Neural crest cell (in vitro differentiated cells): ENCODE results near the gene DYNC1H1. TPM values are rescaled to one million over a fixed set of nuclear protein-coding genes. Genes with fewer than 3 reads are reported as not detected.

Experiments used
- DNase-seq: peaks from one replicate; pipeline ENCODE4 v3.0.0; 2021; ENCODE audit warnings: low read depth, mixed read lengths, low spot score
- H3K27ac Mint-ChIP-seq: one replicate; pipeline ENCODE4 v1.8.0; 2021; ENCODE audit warnings: mild to moderate bottlenecking, mixed read lengths; ENCODE audit not compliant: unreplicated experiment
- H3K27me3 Mint-ChIP-seq: 2 replicates; pipeline ENCODE4 v1.8.0; 2021; ENCODE audit warnings: low read depth, mild to moderate bottlenecking, mixed read lengths
- H3K36me3 Mint-ChIP-seq: 2 replicates; pipeline ENCODE4 v1.8.0; 2021; ENCODE audit warnings: low read depth, mild to moderate bottlenecking, mixed read lengths
- H3K4me1 Mint-ChIP-seq: 2 replicates; pipeline ENCODE4 v1.8.0; 2021; ENCODE audit warnings: mixed read lengths
- H3K4me3 Mint-ChIP-seq: one replicate; pipeline ENCODE4 v1.8.0; 2021; ENCODE audit warnings: mild to moderate bottlenecking, mixed read lengths
- H3K9me3 Mint-ChIP-seq: 2 replicates; pipeline ENCODE4 v1.8.0; 2021; ENCODE audit warnings: mixed read lengths
- CTCF ChIP-seq: fragments of 200-600 bp; sonication (generic); conservative IDR thresholded peaks from 2 replicates; pipeline ENCODE4 v1.5.0; 2021; ENCODE audit warnings: antibody characterized with exemption, mild to moderate bottlenecking
- total RNA-seq: library from RNA; stranded (reverse); gene quantifications from 2 replicates; pipeline ENCODE4 v1.2.1, GENCODE V29; 2021

DYNC1H1 gene
- total RNA-seq, 1 donor from 2014 or later = 528 TPM

DNA sequence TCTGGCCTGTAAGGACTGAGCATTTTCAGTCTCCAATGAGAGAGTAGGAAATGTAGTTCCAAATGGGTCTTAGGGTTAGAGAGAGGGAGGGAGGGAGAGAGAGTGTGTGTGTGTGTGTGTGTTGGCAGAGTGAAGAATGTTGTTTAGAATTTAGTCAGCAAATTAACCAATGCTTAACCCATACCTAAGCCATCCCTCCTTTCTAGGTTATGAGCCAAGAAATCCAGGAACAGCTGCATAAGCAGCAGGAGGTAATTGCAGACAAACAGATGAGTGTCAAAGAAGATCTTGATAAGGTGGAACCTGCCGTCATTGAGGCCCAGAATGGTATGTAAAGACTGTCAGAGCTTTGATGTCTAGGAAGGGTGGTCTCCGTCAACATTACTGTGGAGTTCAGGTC lies 65.6 kb downstream of the DYNC1H1 start:
- Mint-ChIP-seq H3K27ac (no peak overlapping the region), H3K9me3 (no peaks in the 10 kb centered on the region), H3K4me3 (no peak overlapping the region), H3K4me1 (no peaks in the 10 kb centered on the region), H3K36me3 (peaks cover 38% of the 10 kb centered on the region), H3K27me3 (no peaks in the 10 kb centered on the region)
- no peak for TF ChIP-seq CTCF
- DNase-seq = no peak

GRCh38 chr14:102033241-102033640 lies 68.9 kb downstream of the DYNC1H1 start:
- TF ChIP-seq CTCF = no peak
- no peaks in the 10 kb centered on the region for H3K4me1 Mint-ChIP-seq
- peaks cover 43% of the 10 kb centered on the region for H3K36me3 Mint-ChIP-seq
- no peak for DNase-seq
- no peak overlapping the region for H3K4me3 Mint-ChIP-seq
- no peaks in the 10 kb centered on the region for H3K9me3 Mint-ChIP-seq
- no peak overlapping the region for H3K27ac Mint-ChIP-seq
- no peaks in the 10 kb centered on the region for H3K27me3 Mint-ChIP-seq

GRCh38 chr14:102034301-102034700 lies 69.9 kb downstream of the DYNC1H1 start:
- Mint-ChIP-seq H3K9me3 (no peaks in the 10 kb centered on the region), H3K4me1 (no peaks in the 10 kb centered on the region), H3K36me3 (peaks cover 41% of the 10 kb centered on the region), H3K27me3 (no peaks in the 10 kb centered on the region), H3K4me3 (no peak overlapping the region), H3K27ac (no peak overlapping the region)
- DNase-seq = no peak
- TF ChIP-seq CTCF = no peak

GRCh38 chr14:102035914-102036313 lies 71.5 kb downstream of the DYNC1H1 start:
- Mint-ChIP-seq H3K4me1 (no peaks in the 10 kb centered on the region), H3K9me3 (no peaks in the 10 kb centered on the region), H3K36me3 (peaks cover 36% of the 10 kb centered on the region), H3K27ac (no peak overlapping the region), H3K27me3 (no peaks in the 10 kb centered on the region), H3K4me3 (no peak overlapping the region)
- no peak for DNase-seq
- no peak for TF ChIP-seq CTCF

- Mint-ChIP-seq H3K27me3 (no peaks in the 10 kb centered on the region), H3K27ac (no peak overlapping the region), H3K4me3 (no peak overlapping the region), H3K36me3 (peaks cover 43% of the 10 kb centered on the region), H3K4me1 (no peaks in the 10 kb centered on the region), H3K9me3 (no peaks in the 10 kb centered on the region)
- TF ChIP-seq CTCF = no peak
- DNase-seq = no peak
Observed at GRCh38 chr14:102037686-102038085, 73.3 kb downstream of the DYNC1H1 start.

GRCh38 chr14:102039157-102039556 lies 74.8 kb downstream of the DYNC1H1 start:
- no peak for TF ChIP-seq CTCF
- no peak overlapping the region for H3K27ac Mint-ChIP-seq

More at GRCh38 chr14:102039157-102039556, 74.8 kb downstream of the DYNC1H1 start:
- no peak for DNase-seq
- Mint-ChIP-seq H3K4me3 (no peak overlapping the region), H3K4me1 (no peaks in the 10 kb centered on the region), H3K9me3 (no peaks in the 10 kb centered on the region), H3K27me3 (no peaks in the 10 kb centered on the region), H3K36me3 (peaks cover 35% of the 10 kb centered on the region)
